HEK293 (cell line): ENCODE results near the gene VSTM2L.

ENCODE experiments used
- CTCF ChIA-PET: fragments of 350-600 bp; formaldehyde crosslinking; extraction: SDS; loops from one replicate; lab custom pipeline; 2021; ENCODE audit warnings: antibody characterized with exemption; lab: Yijun Ruan, JAX
- POLR2A ChIA-PET: fragments of 300-600 bp; formaldehyde crosslinking; extraction: SDS; loops from one replicate; lab custom pipeline; 2020; ENCODE audit warnings: antibody characterized with exemption, inconsistent platforms; lab: Yijun Ruan, JAX
- H3K27ac ChIP-seq: fragments of 200-500 bp; sonication (Bioruptor generic); 2 replicates; pipeline ENCODE4 v1.5.1; 2014; ENCODE audit warnings: low read depth, low read length, control low read depth, inconsistent platforms; ENCODE audit errors: extremely low read depth
- H3K36me3 ChIP-seq, 2 experiments: fragments of 200-500 bp in 1 of 2; sonication (Bioruptor generic) in 1 of 2; 1 replicate in 1 of 2; 2 replicates in 1 of 2; pipeline ENCODE4 v1.5.1; 2014 to 2017; ENCODE audit warnings: inconsistent platforms in 2 of 2, low read length in 2 of 2; ENCODE audit not compliant: control insufficient read depth in 2 of 2, insufficient read depth in 1 of 2
- H3K4me1 ChIP-seq: fragments of 200-500 bp; sonication (Bioruptor generic); 2 replicates; pipeline ENCODE4 v1.5.1; 2014; ENCODE audit warnings: mild to moderate bottlenecking, low read length, inconsistent platforms; ENCODE audit not compliant: control insufficient read depth, insufficient read depth
- H3K4me3 ChIP-seq: 2 replicates; pipeline ENCODE4 v1.5.1; 2011; ENCODE audit warnings: low read depth, mild to moderate bottlenecking, control low read depth, low read length, moderate library complexity
- H3K9me3 ChIP-seq: fragments of 200-500 bp; sonication (Bioruptor generic); 2 replicates; pipeline ENCODE4 v1.5.1; 2014; ENCODE audit warnings: low read depth, low read length, inconsistent platforms; ENCODE audit not compliant: control insufficient read depth, insufficient read depth
- GLIS2 ChIP-seq: fragments of 450-650 bp; formaldehyde crosslinking; IDR thresholded peaks from 2 replicates; pipeline ENCODE4 v1.5.1; 2016; ENCODE audit warnings: missing biosample characterization, missing genetic modification characterization
- KLF7 ChIP-seq: fragments of 450-650 bp; formaldehyde crosslinking; IDR thresholded peaks from 2 replicates; pipeline ENCODE4 v1.5.1; 2016; ENCODE audit warnings: missing biosample characterization, missing genetic modification characterization, borderline replicate concordance
- MYNN ChIP-seq: fragments of 450-650 bp; formaldehyde crosslinking; IDR thresholded peaks from 2 replicates; pipeline ENCODE4 v1.5.1; 2016; ENCODE audit warnings: missing biosample characterization, missing genetic modification characterization, borderline replicate concordance
- TRIM28 ChIP-seq: IDR thresholded peaks from 2 replicates; pipeline ENCODE4 v1.6.1; 2011; ENCODE audit warnings: low read length, control low read depth, borderline replicate concordance
- ZBTB17 ChIP-seq: fragments of 450-650 bp; formaldehyde crosslinking; IDR thresholded peaks from 2 replicates; pipeline ENCODE4 v1.5.1; 2016; ENCODE audit warnings: missing biosample characterization, missing genetic modification characterization
- ZBTB20 ChIP-seq: fragments of 450-650 bp; formaldehyde crosslinking; IDR thresholded peaks from 2 replicates; pipeline ENCODE4 v1.5.1; 2016; ENCODE audit warnings: missing biosample characterization, missing genetic modification characterization
- ZBTB21 ChIP-seq: fragments of 450-650 bp; formaldehyde crosslinking; IDR thresholded peaks from 2 replicates; pipeline ENCODE4 v1.5.1; 2017; ENCODE audit warnings: missing biosample characterization, missing genetic modification characterization
- ZBTB8A ChIP-seq: fragments of 450-650 bp; formaldehyde crosslinking; IDR thresholded peaks from 2 replicates; pipeline ENCODE4 v1.5.1; 2016; ENCODE audit warnings: missing biosample characterization, missing genetic modification characterization
- ZFHX2 ChIP-seq: fragments of 450-650 bp; formaldehyde crosslinking; conservative IDR thresholded peaks from 2 replicates; pipeline ENCODE4 v1.5.1; 2016; ENCODE audit warnings: missing biosample characterization, missing genetic modification characterization
- ZFP37 ChIP-seq: fragments of 450-650 bp; formaldehyde crosslinking; IDR thresholded peaks from 2 replicates; pipeline ENCODE4 v1.5.1; 2016; ENCODE audit warnings: missing biosample characterization, missing genetic modification characterization
- ZFP69B ChIP-seq: fragments of 450-650 bp; formaldehyde crosslinking; IDR thresholded peaks from 2 replicates; pipeline ENCODE4 v1.5.1; 2016; ENCODE audit warnings: missing biosample characterization, missing genetic modification characterization
- ZIC2 ChIP-seq: fragments of 450-650 bp; formaldehyde crosslinking; IDR thresholded peaks from 2 replicates; pipeline ENCODE4 v1.5.1; 2016; ENCODE audit warnings: missing biosample characterization, missing genetic modification characterization
- ZNF175 ChIP-seq: fragments of 450-650 bp; formaldehyde crosslinking; IDR thresholded peaks from 2 replicates; pipeline ENCODE4 v1.5.1; 2016; ENCODE audit warnings: missing biosample characterization, missing genetic modification characterization
- ZNF248 ChIP-seq: fragments of 450-650 bp; formaldehyde crosslinking; IDR thresholded peaks from 2 replicates; pipeline ENCODE4 v1.5.1; 2017; ENCODE audit warnings: missing biosample characterization, missing genetic modification characterization
- ZNF266 ChIP-seq: fragments of 450-650 bp; formaldehyde crosslinking; IDR thresholded peaks from 2 replicates; pipeline ENCODE4 v1.5.1; 2016; ENCODE audit warnings: missing biosample characterization, missing genetic modification characterization, low read depth
- ZNF335 ChIP-seq: fragments of 450-650 bp; formaldehyde crosslinking; conservative IDR thresholded peaks from 2 replicates; pipeline ENCODE4 v1.5.1; 2016; ENCODE audit warnings: missing biosample characterization, missing genetic modification characterization
- ZNF350 ChIP-seq: fragments of 450-650 bp; formaldehyde crosslinking; IDR thresholded peaks from 2 replicates; pipeline ENCODE4 v1.5.0; 2017; ENCODE audit warnings: missing biosample characterization, mild to moderate bottlenecking, missing genetic modification characterization
- ZNF37A ChIP-seq: fragments of 450-650 bp; IDR thresholded peaks from 2 replicates; pipeline ENCODE4 v1.5.1; 2018; ENCODE audit warnings: missing biosample characterization, missing genetic modification characterization
- ZNF394 ChIP-seq: fragments of 450-650 bp; formaldehyde crosslinking; IDR thresholded peaks from 2 replicates; pipeline ENCODE4 v1.5.1; 2016; ENCODE audit warnings: missing biosample characterization, missing genetic modification characterization, mild to moderate bottlenecking, moderate library complexity, borderline replicate concordance
- ZNF423 ChIP-seq: fragments of 450-650 bp; formaldehyde crosslinking; IDR thresholded peaks from 2 replicates; pipeline ENCODE4 v1.5.1; 2016; ENCODE audit warnings: missing biosample characterization, missing genetic modification characterization
- ZNF600 ChIP-seq: fragments of 450-650 bp; formaldehyde crosslinking; IDR thresholded peaks from 2 replicates; pipeline ENCODE4 v1.5.1; 2016; ENCODE audit warnings: missing biosample characterization, missing genetic modification characterization
- ZNF76 ChIP-seq: fragments of 450-650 bp; formaldehyde crosslinking; IDR thresholded peaks from 2 replicates; pipeline ENCODE4; 2016; ENCODE audit warnings: low read depth, missing biosample characterization, missing genetic modification characterization, borderline replicate concordance
- ZNF791 ChIP-seq: fragments of 450-650 bp; formaldehyde crosslinking; IDR thresholded peaks from 2 replicates; pipeline ENCODE4 v1.5.1; 2016; ENCODE audit warnings: missing biosample characterization, missing genetic modification characterization
- TF ChIP-seq, protein P1 (sequence below): fragments of 450-650 bp; formaldehyde crosslinking; IDR thresholded peaks from 2 replicates; pipeline ENCODE4 v1.5.1; 2017; ENCODE audit warnings: missing biosample characterization, missing genetic modification characterization
- TF ChIP-seq, protein P2 (sequence below): fragments of 450-650 bp; formaldehyde crosslinking; IDR thresholded peaks from 2 replicates; pipeline ENCODE4 v1.5.1; 2016; ENCODE audit warnings: missing biosample characterization, missing genetic modification characterization
- TF ChIP-seq, protein P3 (sequence below): sonication (generic); formaldehyde crosslinking; IDR thresholded peaks from 2 replicates; pipeline ENCODE4 v1.8.1; 2022; ENCODE audit warnings: mild to moderate bottlenecking, moderate library complexity, missing genetic modification reagents
- TF ChIP-seq, protein P4 (sequence below): fragments of 450-650 bp; formaldehyde crosslinking; IDR thresholded peaks from 2 replicates; pipeline ENCODE4 v1.5.1; 2017; ENCODE audit warnings: missing biosample characterization, missing genetic modification characterization

Gene VSTM2L

DNA sequence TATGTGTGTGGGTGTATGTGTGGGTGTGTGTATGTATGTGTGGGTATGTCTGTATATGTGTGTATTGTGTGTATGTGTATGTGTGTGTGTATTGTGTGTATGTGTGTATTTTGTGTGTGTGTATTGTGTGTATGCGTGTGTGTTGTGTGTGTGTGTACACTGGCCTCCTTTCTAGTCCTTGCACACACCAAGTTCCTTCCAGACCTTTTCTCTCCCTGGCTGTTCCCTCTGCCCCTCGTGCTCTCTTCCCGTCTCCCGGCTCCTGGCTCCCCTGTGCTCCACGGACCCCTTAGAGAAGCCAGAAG, 11.4 kb downstream of the VSTM2L start:
- ChIA-PET CTCF (no interaction called here), POLR2A (no interaction called here)
- no peak for TF ChIP-seq ZBTB21 (tag by site-specific recombination)
- TF ChIP-seq ZNF791 (tag by site-specific recombination): no peak
- TF ChIP-seq ZFHX2: no peak
- TF ChIP-seq, protein P1, sequence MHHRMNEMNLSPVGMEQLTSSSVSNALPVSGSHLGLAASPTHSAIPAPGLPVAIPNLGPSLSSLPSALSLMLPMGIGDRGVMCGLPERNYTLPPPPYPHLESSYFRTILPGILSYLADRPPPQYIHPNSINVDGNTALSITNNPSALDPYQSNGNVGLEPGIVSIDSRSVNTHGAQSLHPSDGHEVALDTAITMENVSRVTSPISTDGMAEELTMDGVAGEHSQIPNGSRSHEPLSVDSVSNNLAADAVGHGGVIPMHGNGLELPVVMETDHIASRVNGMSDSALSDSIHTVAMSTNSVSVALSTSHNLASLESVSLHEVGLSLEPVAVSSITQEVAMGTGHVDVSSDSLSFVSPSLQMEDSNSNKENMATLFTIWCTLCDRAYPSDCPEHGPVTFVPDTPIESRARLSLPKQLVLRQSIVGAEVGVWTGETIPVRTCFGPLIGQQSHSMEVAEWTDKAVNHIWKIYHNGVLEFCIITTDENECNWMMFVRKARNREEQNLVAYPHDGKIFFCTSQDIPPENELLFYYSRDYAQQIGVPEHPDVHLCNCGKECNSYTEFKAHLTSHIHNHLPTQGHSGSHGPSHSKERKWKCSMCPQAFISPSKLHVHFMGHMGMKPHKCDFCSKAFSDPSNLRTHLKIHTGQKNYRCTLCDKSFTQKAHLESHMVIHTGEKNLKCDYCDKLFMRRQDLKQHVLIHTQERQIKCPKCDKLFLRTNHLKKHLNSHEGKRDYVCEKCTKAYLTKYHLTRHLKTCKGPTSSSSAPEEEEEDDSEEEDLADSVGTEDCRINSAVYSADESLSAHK (tag by site-specific recombination): no peak
- TF ChIP-seq TRIM28: peak; percentile 17; the same call in 1 of the 2 replicates
- no peak for TF ChIP-seq ZNF248 (tag by site-specific recombination)
- no peak for TF ChIP-seq ZFP37 (tag by site-specific recombination)
- no peak for TF ChIP-seq ZNF335 (tag by site-specific recombination)
- no peaks in the 10 kb centered on the region for H3K9me3 ChIP-seq
- no peak overlapping the region for H3K27ac ChIP-seq
- H3K4me3 ChIP-seq: no peak overlapping the region
- 0 out of 2 replicates have a peak, but pooled peaks cover 3% of the 10 kb centered on the region for H3K4me1 ChIP-seq
- H3K36me3 ChIP-seq: no peaks in the 10 kb centered on the region

DNA sequence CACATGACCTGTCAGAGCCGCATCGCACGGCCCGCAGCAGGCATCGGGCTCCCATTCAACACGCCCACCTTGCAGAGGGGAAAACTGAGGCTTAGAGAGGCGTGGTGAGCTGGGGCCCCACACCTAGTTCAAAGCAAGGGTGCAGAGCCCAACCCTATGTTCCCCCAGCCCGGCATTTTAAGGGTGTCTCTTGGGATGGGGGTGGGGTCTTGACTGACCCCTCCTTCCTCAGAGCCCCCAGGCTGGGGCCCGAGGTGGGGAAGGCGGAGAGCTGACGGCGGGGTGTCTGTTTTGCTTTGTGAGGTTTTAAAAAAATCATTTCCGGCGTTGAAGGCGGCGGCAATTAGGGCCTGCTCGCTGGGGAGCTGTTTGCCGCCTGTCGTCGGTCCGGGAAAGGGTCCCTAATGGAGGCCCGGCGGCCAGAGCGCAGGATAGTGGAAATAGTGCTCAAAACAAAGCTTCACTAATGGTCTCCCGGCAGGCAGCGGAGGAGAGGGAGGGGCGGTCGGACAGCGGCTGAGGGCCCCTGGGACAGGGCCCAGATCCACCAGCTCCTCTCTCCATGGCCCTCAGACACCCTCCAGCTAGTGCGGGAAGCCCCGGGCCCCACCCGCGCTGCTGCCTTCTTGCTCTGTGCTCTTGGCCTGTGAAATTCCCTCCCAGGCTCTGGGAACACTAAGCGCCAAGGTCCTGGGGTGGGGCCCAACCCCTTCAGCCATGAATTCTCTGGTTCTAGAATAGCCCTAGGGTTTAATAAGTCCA, 11.9 kb downstream of the VSTM2L start:
- TF ChIP-seq ZBTB17 (tag by site-specific recombination): 0 out of 2 replicates have a peak, but pooled peaks have one; percentile 15
- TF ChIP-seq ZBTB8A (tag by site-specific recombination): peak; percentile 77
- TF ChIP-seq ZIC2: peak; percentile 47; the same call in 1 of the 2 replicates
- TF ChIP-seq ZNF600 (tag by site-specific recombination): 0 out of 2 replicates have a peak, but pooled peaks have one; percentile 14
- no peak for TF ChIP-seq ZNF175 (tag by site-specific recombination)
- 0 out of 2 replicates have a peak, but pooled peaks have one; percentile 24 for TF ChIP-seq ZNF76 (tag by site-specific recombination)
- TF ChIP-seq ZFP69B (tag by site-specific recombination): peak; percentile 69; the same call in 1 of the 2 replicates
- TF ChIP-seq ZBTB20 (tag by site-specific recombination): 0 out of 2 replicates have a peak, but pooled peaks have one; percentile 19
- 0 out of 2 replicates have a peak, but pooled peaks have one; percentile 15 for TF ChIP-seq ZNF423 (tag by site-specific recombination)
- TF ChIP-seq MYNN (tag by site-specific recombination): no peak
- no peaks in the 10 kb centered on the region for H3K36me3 ChIP-seq
- no peaks in the 10 kb centered on the region for H3K9me3 ChIP-seq
- ChIA-PET CTCF (no interaction called here), POLR2A (no interaction called here)
- H3K4me1 ChIP-seq: 0 out of 2 replicates have a peak, but pooled peaks cover 3% of the 10 kb centered on the region
- H3K4me3 ChIP-seq: no peak overlapping the region
- no peak overlapping the region for H3K27ac ChIP-seq

DNA sequence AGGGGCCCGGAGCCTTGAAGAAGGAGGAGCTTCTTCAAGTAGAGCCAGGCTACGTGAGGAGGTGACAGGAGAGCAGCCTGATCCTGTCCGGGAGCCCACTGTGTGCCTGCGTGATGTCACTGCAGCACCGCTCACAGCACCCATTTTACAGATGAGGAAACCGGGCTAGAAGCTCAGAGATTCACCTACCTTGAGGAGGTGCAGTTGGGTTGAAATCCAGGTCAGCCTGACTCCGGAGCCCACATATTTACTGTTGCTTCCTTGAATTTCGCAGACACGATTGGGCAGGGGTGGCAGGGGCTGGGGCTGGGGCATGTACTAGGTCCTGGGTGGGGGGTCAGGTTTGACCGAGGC, 12.5 kb downstream of the VSTM2L start:
- H3K4me1 ChIP-seq: 0 out of 2 replicates have a peak, but pooled peaks cover 3% of the 10 kb centered on the region
- no peak overlapping the region for H3K4me3 ChIP-seq
- ChIA-PET POLR2A (no interaction called here), CTCF (no interaction called here)
- no peaks in the 10 kb centered on the region for H3K9me3 ChIP-seq
- no peak overlapping the region for H3K27ac ChIP-seq
- no peaks in the 10 kb centered on the region for H3K36me3 ChIP-seq
- no peak for TF ChIP-seq ZNF335 (tag by site-specific recombination)
- no peak for TF ChIP-seq ZNF394 (tag by site-specific recombination)
- no peak for TF ChIP-seq ZNF37A (tag by site-specific recombination)
- TF ChIP-seq, protein P2, sequence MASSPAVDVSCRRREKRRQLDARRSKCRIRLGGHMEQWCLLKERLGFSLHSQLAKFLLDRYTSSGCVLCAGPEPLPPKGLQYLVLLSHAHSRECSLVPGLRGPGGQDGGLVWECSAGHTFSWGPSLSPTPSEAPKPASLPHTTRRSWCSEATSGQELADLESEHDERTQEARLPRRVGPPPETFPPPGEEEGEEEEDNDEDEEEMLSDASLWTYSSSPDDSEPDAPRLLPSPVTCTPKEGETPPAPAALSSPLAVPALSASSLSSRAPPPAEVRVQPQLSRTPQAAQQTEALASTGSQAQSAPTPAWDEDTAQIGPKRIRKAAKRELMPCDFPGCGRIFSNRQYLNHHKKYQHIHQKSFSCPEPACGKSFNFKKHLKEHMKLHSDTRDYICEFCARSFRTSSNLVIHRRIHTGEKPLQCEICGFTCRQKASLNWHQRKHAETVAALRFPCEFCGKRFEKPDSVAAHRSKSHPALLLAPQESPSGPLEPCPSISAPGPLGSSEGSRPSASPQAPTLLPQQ (tag by site-specific recombination): no peak
- TF ChIP-seq, protein P3, sequence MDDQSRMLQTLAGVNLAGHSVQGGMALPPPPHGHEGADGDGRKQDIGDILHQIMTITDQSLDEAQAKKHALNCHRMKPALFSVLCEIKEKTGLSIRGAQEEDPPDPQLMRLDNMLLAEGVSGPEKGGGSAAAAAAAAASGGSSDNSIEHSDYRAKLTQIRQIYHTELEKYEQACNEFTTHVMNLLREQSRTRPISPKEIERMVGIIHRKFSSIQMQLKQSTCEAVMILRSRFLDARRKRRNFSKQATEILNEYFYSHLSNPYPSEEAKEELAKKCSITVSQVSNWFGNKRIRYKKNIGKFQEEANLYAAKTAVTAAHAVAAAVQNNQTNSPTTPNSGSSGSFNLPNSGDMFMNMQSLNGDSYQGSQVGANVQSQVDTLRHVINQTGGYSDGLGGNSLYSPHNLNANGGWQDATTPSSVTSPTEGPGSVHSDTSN: no peak
- TF ChIP-seq, protein P4, sequence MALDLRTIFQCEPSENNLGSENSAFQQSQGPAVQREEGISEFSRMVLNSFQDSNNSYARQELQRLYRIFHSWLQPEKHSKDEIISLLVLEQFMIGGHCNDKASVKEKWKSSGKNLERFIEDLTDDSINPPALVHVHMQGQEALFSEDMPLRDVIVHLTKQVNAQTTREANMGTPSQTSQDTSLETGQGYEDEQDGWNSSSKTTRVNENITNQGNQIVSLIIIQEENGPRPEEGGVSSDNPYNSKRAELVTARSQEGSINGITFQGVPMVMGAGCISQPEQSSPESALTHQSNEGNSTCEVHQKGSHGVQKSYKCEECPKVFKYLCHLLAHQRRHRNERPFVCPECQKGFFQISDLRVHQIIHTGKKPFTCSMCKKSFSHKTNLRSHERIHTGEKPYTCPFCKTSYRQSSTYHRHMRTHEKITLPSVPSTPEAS (tag by site-specific recombination): no peak
- TF ChIP-seq KLF7: no peak
- no peak for TF ChIP-seq ZNF266
- no peak for TF ChIP-seq GLIS2
- no peak for TF ChIP-seq TRIM28
- TF ChIP-seq ZNF350 (tag by site-specific recombination): no peak
